Measurements from ENCODE around the gene ABCA2.
"Not testable (repeated sequence)": the region's sequence is repeated elsewhere in the genome, so short reads cannot be mapped to it uniquely, and the experiment has no call there.

ABCA2 gene

GRCh38 chr9:137009217-137009616 is 18.8 kb downstream of the ABCA2 start:
- H3K4me3 ChIP-seq (ENCODE audit: control insufficient read depth, low read depth, low read length) = no peak overlapping the region
- DNase-seq (ENCODE audit: low read depth) = no peak
- TF ChIP-seq CTCF (conservative IDR thresholded peaks at IDR 0.05; ENCODE audit: control insufficient read depth, insufficient read depth, low read depth, low read length) = no peak

- no peak overlapping the region for H3K4me3 ChIP-seq (ENCODE audit: control insufficient read depth, low read depth, low read length)
- DNase-seq (ENCODE audit: low read depth) = no peak
- TF ChIP-seq CTCF (conservative IDR thresholded peaks at IDR 0.05; ENCODE audit: control insufficient read depth, insufficient read depth, low read depth, low read length) = no peak
These were observed 19.7 kb downstream of the ABCA2 start for GRCh38 chr9:137008312-137008711.

- DNase-seq (ENCODE audit: low read depth) = no peak
- H3K4me3 ChIP-seq (ENCODE audit: control insufficient read depth, low read depth, low read length) = no peak overlapping the region
- no peak for TF ChIP-seq CTCF (conservative IDR thresholded peaks at IDR 0.05; ENCODE audit: control insufficient read depth, insufficient read depth, low read depth, low read length)
These were observed 20.2 kb downstream of the ABCA2 start for GRCh38 chr9:137007816-137008270.

- no peak for DNase-seq (ENCODE audit: low read depth)
- H3K4me3 ChIP-seq (ENCODE audit: control insufficient read depth, low read depth, low read length) = no peak overlapping the region
- no peak for TF ChIP-seq CTCF (conservative IDR thresholded peaks at IDR 0.05; ENCODE audit: control insufficient read depth, insufficient read depth, low read depth, low read length)
These were observed 20.8 kb downstream of the ABCA2 start for GRCh38 chr9:137007108-137007815.

GRCh38 chr9:137006116-137007003 is 21.7 kb downstream of the ABCA2 start:
- H3K4me3 ChIP-seq (ENCODE audit: control insufficient read depth, low read depth, low read length) = no peak overlapping the region
- no peak for TF ChIP-seq CTCF (conservative IDR thresholded peaks at IDR 0.05; ENCODE audit: control insufficient read depth, insufficient read depth, low read depth, low read length)
- peak; percentile 51 for DNase-seq (ENCODE audit: low read depth)

- H3K4me3 ChIP-seq (ENCODE audit: control insufficient read depth, low read depth, low read length); DNase-seq (ENCODE audit: low read depth): not testable (repeated sequence)
- TF ChIP-seq CTCF (conservative IDR thresholded peaks at IDR 0.05; ENCODE audit: control insufficient read depth, insufficient read depth, low read depth, low read length) = peak; percentile 6
These were observed 23.8 kb downstream of the ABCA2 start for GRCh38 chr9:137004285-137004684.

All from fibroblast of mammary gland (primary cell).